Fibroblast of lung (primary cell): ENCODE results near the gene ATG2A. TPM values are rescaled to one million over a fixed set of nuclear protein-coding genes. Genes with fewer than 3 reads are reported as not detected.

ENCODE experiments used
- DNase-seq, 2 donors: peaks; one replicate each; pipeline versions ENCODE4 v3.0.0 to v3.0.0-alpha.2; 2010; ENCODE audit warnings: low read depth in 2 of 2
- H2AFZ ChIP-seq: 2 replicates; pipeline ENCODE4 v1.5.1; 2012; ENCODE audit warnings: low read length, control low read depth, inconsistent platforms
- H3K27ac ChIP-seq: 2 replicates; pipeline ENCODE4 v1.5.1; 2011; ENCODE audit warnings: low read length, control low read depth; ENCODE audit not compliant: insufficient read depth
- H3K27me3 ChIP-seq: 2 replicates; pipeline ENCODE4 v1.5.1; 2011; ENCODE audit warnings: mild to moderate bottlenecking, low read length; ENCODE audit not compliant: control insufficient read depth, insufficient read depth
- H3K36me3 ChIP-seq: 2 replicates; pipeline ENCODE4 v1.5.1; 2011; ENCODE audit warnings: low read length; ENCODE audit not compliant: control insufficient read depth, insufficient read depth
- H3K4me1 ChIP-seq: 2 replicates; pipeline ENCODE4 v1.5.1; 2011; ENCODE audit warnings: low read length; ENCODE audit not compliant: control insufficient read depth, insufficient read depth; ENCODE audit errors: extremely low read depth
- H3K4me2 ChIP-seq: 2 replicates; pipeline ENCODE4 v1.5.1; 2011; ENCODE audit warnings: low read length, control low read depth; ENCODE audit not compliant: insufficient read depth; ENCODE audit errors: extremely low read depth
- H3K4me3 ChIP-seq, 4 experiments: fragments of 200-600 bp in 1 of 4; sonication (generic) in 1 of 4; replicated peaks in 1 of 4; 2 replicates each; pipeline ENCODE4 v1.5.1; 2011 to 2016; ENCODE audit warnings: low read length in 4 of 4, low read depth in 3 of 4, mild to moderate bottlenecking in 3 of 4, control low read depth in 2 of 4, inconsistent platforms in 1 of 4, mixed read lengths in 1 of 4; ENCODE audit not compliant: insufficient read depth in 1 of 4; ENCODE audit errors: control extremely low read depth in 1 of 4
- H3K79me2 ChIP-seq: 2 replicates; pipeline ENCODE4 v1.5.1; 2012; ENCODE audit warnings: mild to moderate bottlenecking, low read length, inconsistent platforms; ENCODE audit not compliant: control insufficient read depth, insufficient read depth
- H3K9ac ChIP-seq: 2 replicates; pipeline ENCODE4 v1.5.1; 2011; ENCODE audit warnings: mild to moderate bottlenecking, low read length, control low read depth; ENCODE audit not compliant: insufficient read depth
- H3K9me3 ChIP-seq: 2 replicates; pipeline ENCODE4 v1.5.1; 2012; ENCODE audit warnings: low read depth, low read length; ENCODE audit not compliant: control insufficient read depth, insufficient read depth
- H4K20me1 ChIP-seq: 2 replicates; pipeline ENCODE4 v1.5.1; 2011; ENCODE audit warnings: low read length; ENCODE audit not compliant: control insufficient read depth, insufficient read depth; ENCODE audit errors: extremely low read depth
- EZH2 ChIP-seq: IDR thresholded peaks from 2 replicates; pipeline ENCODE4 v1.5.1; 2012; ENCODE audit warnings: low read length, control low read depth, mild to moderate bottlenecking; ENCODE audit errors: missing control alignments
- polyA plus RNA-seq, 2 donors: library from polyadenylated mRNA; depleted of rRNA in 1 of 2; stranded (reverse) in 1 of 2; unstranded in 1 of 2; fragments of >200 nt; gene quantifications; 2 replicates each; pipeline ENCODE4 v1.2.1, GENCODE V29; 2011 to 2012; ENCODE audit warnings: missing spikeins in 1 of 2
- total RNA-seq: library from RNA; depleted of rRNA; stranded (reverse); fragments of >200 nt; gene quantifications from 2 replicates; pipeline ENCODE4 v1.2.1, GENCODE V29; 2014
- TF ChIP-seq, protein P1 (sequence below), 2 donors: IDR thresholded peaks in 1 of 2; conservative IDR thresholded peaks in 1 of 2; 1 replicate in 1 of 2; 2 replicates in 1 of 2; pipeline ENCODE4 v1.5.1; 2011 to 2012; ENCODE audit warnings: low read length in 2 of 2, control low read depth in 1 of 2, inconsistent platforms in 1 of 2, low read depth in 1 of 2, mild to moderate bottlenecking in 1 of 2

ATG2A gene
- total and polyA plus RNA-seq, 2 donors (not counting 1 experiment from before 2014, with no cell fraction given), result 3.1 to 9.9 TPM

DNA sequence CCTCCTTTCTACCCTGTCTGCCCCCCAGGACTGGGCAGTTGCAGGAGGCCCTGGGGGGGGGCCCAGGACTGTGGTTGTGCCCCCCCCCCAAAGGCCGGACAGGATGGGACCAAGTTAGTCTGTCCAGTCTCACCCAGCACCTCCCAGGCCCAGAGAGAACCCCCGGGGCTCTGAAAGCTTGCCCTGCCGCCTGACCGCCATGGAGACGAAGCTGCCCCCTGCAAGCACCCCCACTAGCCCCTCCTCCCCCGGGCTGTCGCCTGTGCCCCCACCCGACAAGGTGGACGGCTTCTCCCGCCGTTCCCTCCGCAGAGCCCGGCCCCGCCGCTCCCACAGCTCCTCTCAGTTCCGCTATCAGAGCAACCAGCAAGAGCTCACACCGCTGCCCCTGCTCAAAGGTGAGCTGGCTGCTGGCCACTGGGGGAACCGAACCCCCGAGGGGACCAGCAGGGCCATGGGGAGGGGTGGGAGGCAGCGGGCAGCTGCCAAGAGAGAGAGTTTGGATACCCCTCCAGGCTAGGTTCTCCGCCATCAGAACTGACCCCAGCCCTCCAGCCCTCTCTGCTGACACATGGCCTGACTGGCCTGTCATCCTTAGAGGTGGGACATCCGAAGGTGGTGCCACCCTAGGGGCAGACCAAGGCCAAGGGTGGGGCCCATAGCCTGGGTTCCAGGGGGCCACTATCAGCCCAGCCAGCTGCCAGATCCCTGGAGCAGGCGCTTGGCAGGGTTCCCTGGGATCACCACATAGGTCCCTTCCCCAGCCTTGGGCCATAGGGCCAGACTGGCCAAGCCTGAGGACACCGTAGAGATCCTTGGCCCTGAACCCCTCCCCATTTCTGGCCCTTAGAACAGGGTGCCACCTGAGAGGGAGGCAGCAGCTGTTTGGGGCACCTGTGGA, 8.8 kb upstream of the ATG2A start:
- no peak overlapping the region for H3K27ac ChIP-seq
- H3K27me3 ChIP-seq, result no peaks in the 10 kb centered on the region
- H2AFZ ChIP-seq, result no peak overlapping the region
- H3K4me2 ChIP-seq, result peak overlapping the region; percentile 79
- no peaks in the 10 kb centered on the region for H3K79me2 ChIP-seq
- no peak for DNase-seq
- no peaks in the 10 kb centered on the region for H3K9me3 ChIP-seq
- peak overlapping the region; percentile 47 to 95 (median 69) for H3K4me3 ChIP-seq
- TF ChIP-seq EZH2, result no peak
- TF ChIP-seq, protein P1, sequence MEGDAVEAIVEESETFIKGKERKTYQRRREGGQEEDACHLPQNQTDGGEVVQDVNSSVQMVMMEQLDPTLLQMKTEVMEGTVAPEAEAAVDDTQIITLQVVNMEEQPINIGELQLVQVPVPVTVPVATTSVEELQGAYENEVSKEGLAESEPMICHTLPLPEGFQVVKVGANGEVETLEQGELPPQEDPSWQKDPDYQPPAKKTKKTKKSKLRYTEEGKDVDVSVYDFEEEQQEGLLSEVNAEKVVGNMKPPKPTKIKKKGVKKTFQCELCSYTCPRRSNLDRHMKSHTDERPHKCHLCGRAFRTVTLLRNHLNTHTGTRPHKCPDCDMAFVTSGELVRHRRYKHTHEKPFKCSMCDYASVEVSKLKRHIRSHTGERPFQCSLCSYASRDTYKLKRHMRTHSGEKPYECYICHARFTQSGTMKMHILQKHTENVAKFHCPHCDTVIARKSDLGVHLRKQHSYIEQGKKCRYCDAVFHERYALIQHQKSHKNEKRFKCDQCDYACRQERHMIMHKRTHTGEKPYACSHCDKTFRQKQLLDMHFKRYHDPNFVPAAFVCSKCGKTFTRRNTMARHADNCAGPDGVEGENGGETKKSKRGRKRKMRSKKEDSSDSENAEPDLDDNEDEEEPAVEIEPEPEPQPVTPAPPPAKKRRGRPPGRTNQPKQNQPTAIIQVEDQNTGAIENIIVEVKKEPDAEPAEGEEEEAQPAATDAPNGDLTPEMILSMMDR (conservative IDR thresholded peaks at IDR 0.05 in 1 of 2, IDR thresholded peaks at IDR 0.05 in 1 of 2; ENCODE audit: low read depth in 1 of 2, low read length in 2 of 2), result no peak
- peaks cover 8% of the 10 kb centered on the region for H3K36me3 ChIP-seq
- no peak overlapping the region for H3K9ac ChIP-seq
- no peaks in the 10 kb centered on the region for H4K20me1 ChIP-seq
- peaks cover 6% of the 10 kb centered on the region for H3K4me1 ChIP-seq

DNA sequence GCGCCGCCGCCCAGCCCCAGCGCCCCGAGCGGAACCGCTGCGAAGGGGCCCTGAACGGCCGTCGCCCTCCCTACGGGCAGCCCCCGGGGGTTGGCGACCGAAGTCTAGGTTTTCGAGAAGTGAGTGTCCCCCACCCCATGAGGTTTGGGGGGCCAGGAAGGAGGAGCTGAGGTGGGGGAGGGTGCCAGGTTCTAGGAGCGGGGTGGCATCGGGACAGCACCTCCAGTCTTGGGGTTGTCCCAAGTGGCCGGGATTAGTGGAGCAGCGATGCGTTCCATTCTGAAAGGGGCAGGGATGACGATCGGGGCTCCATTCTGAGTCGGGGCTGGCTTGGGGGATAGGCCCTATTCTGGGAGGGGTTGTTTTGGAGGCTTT, 7.9 kb upstream of the ATG2A start:
- H2AFZ ChIP-seq, result no peak overlapping the region
- no peak for DNase-seq
- TF ChIP-seq, protein P1 (conservative IDR thresholded peaks at IDR 0.05 in 1 of 2, IDR thresholded peaks at IDR 0.05 in 1 of 2; ENCODE audit: low read depth in 1 of 2, low read length in 2 of 2), result no peak
- no peak for TF ChIP-seq EZH2
- no peaks in the 10 kb centered on the region for H3K9me3 ChIP-seq
- H3K36me3 ChIP-seq, result peaks cover 5% of the 10 kb centered on the region
- H3K9ac ChIP-seq, result peak overlapping the region; percentile 69
- peak overlapping the region; percentile 47 to 95 (median 69) for H3K4me3 ChIP-seq
- peak overlapping the region; percentile 79 for H3K4me2 ChIP-seq
- H3K27ac ChIP-seq, result peak overlapping the region; percentile 76
- no peaks in the 10 kb centered on the region for H4K20me1 ChIP-seq
- peaks cover 6% of the 10 kb centered on the region for H3K4me1 ChIP-seq
- H3K27me3 ChIP-seq, result no peaks in the 10 kb centered on the region
- H3K79me2 ChIP-seq, result no peaks in the 10 kb centered on the region

DNA sequence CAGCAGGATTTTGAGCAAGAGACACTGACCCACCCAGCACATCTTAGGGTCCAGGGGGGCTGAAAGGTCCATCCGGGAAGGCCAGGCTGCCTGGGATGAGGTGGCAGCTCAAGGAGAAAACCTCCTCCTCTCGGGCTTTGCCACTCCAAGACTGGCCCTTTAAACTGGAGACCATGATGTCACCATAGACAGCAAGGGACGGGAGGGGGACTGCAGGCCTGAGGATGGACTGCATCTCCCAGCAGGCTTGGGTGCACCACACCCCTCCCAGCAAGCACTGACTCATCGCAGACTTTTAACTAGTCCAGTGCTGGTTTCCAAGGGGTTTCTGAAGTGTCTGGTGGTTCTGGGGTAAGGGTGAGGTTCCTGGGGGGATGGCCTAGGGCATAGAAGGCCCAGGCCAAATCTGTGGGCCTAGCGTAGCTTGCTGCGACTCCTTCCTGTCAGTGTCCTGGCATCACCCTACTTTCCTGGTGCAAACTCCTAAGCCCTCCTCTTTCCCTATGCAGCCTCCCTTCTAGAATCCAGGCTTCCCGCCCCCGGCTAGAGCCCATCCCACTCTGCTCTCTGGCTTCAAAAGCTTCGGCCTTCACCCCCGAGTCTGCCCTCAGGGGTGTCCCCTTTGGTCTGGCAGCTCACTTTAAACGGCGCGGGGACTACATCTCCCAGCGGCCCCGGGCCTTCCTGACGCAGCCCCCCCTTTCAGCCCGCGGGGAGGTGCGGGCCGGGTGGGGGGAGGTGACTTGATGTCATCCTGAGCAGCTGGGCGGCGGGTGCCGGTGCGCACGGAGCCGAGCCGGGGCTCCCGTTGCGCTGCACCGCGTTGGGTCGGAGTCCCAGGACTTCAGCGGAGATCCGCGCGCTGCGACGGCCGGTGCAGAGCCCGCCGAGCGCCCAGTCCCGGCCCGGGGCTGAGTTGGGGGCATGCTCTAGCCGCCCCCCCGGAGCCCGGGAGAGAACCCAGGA, 7.2 kb upstream of the ATG2A start, which contains the start of gene PPP2R5B:
Gene PPP2R5B (plus strand): TSS at position 746 of the 966 bp plus-strand sequence. CDS start 1,046 bp downstream, outside the sequence.
- H3K4me2 ChIP-seq, result peak within 1 kb of the TSS; percentile 87
- H3K9ac ChIP-seq, result peak within 1 kb of the TSS; percentile 69
- peak within 1 kb of the TSS; percentile 99 for H2AFZ ChIP-seq
- peaks cover 6% of the 10 kb centered on the region for H3K4me1 ChIP-seq
- H3K9me3 ChIP-seq, result no peaks in the 10 kb centered on the region
- peak within 1 kb of the TSS; percentile 47 to 95 (median 69) for H3K4me3 ChIP-seq
- H3K27me3 ChIP-seq, result no peaks in the 10 kb centered on the region
- TF ChIP-seq, protein P1 (conservative IDR thresholded peaks at IDR 0.05 in 1 of 2, IDR thresholded peaks at IDR 0.05 in 1 of 2; ENCODE audit: low read depth in 1 of 2, low read length in 2 of 2), result no peak
- TF ChIP-seq EZH2, result no peak
- H4K20me1 ChIP-seq, result no peaks in the 10 kb centered on the region
- peaks cover 5% of the 10 kb centered on the region for H3K36me3 ChIP-seq
- H3K79me2 ChIP-seq, result no peaks in the 10 kb centered on the region
- peak; percentile 94 to 96 for DNase-seq
- H3K27ac ChIP-seq, result peak within 1 kb of the TSS; percentile 76
